GM21717 (cell line): ENCODE results near the gene MYLK4.

Source experiments
- ATAC-seq: cut with Tn5 transposase; IDR thresholded peaks from one replicate; pipeline ENCODE4 v1.9.1; 2021; ENCODE audit warnings: mild to moderate bottlenecking, moderate library complexity; ENCODE audit not compliant: unreplicated experiment

Gene MYLK4

GRCh38 chr6:2665146-2666070 lies 85.3 kb downstream of the MYLK4 start:
- no peak for ATAC-seq

GRCh38 chr6:2663123-2663522 lies 87.6 kb downstream of the MYLK4 start:
- ATAC-seq: no peak

GRCh38 chr6:2661651-2662050 lies 89.1 kb downstream of the MYLK4 start:
- no peak for ATAC-seq

GRCh38 chr6:2659882-2660281 lies 90.8 kb downstream of the MYLK4 start:
- no peak for ATAC-seq

- ATAC-seq: no peak
These were observed 91.3 kb downstream of the MYLK4 start for GRCh38 chr6:2659381-2659780.

GRCh38 chr6:2658788-2659187 lies 91.9 kb downstream of the MYLK4 start:
- peak; percentile 59 for ATAC-seq

GRCh38 chr6:2656460-2657079 lies 94.2 kb downstream of the MYLK4 start:
- ATAC-seq: no peak

- ATAC-seq: no peak
These were observed 94.8 kb downstream of the MYLK4 start for GRCh38 chr6:2655844-2656433.

GRCh38 chr6:2653369-2654032 lies 97.2 kb downstream of the MYLK4 start:
- no peak for ATAC-seq

- ATAC-seq: no peak
These were observed 98.1 kb downstream of the MYLK4 start for GRCh38 chr6:2652611-2653010.

GRCh38 chr6:2651961-2652360 lies 98.8 kb downstream of the MYLK4 start:
- ATAC-seq: no peak

GRCh38 chr6:2651536-2651935 lies 99.2 kb downstream of the MYLK4 start:
- ATAC-seq: no peak

- no peak for ATAC-seq
These were observed 104.4 kb downstream of the MYLK4 start for GRCh38 chr6:2646346-2646745.

- ATAC-seq: no peak
These were observed 106.7 kb downstream of the MYLK4 start for GRCh38 chr6:2643935-2644539.

- ATAC-seq: no peak
These were observed 107.6 kb downstream of the MYLK4 start for GRCh38 chr6:2643130-2643529.

GRCh38 chr6:2641044-2641725 lies 109.5 kb downstream of the MYLK4 start:
- no peak for ATAC-seq

GRCh38 chr6:2640551-2640950 lies 110.2 kb downstream of the MYLK4 start:
- ATAC-seq: no peak

GRCh38 chr6:2639896-2640295 lies 110.8 kb downstream of the MYLK4 start:
- no peak for ATAC-seq

- no peak for ATAC-seq
These were observed 111.6 kb downstream of the MYLK4 start for GRCh38 chr6:2639167-2639566.

GRCh38 chr6:2636672-2637071 lies 114.0 kb downstream of the MYLK4 start:
- no peak for ATAC-seq
